Heart left ventricle (tissue), 13 donors: ENCODE data around the gene CHKA.

Source experiments
- CTCF ChIP-seq, 12 donors: fragments of 200-600 bp; sonication (generic) in 4 of 12; IDR thresholded peaks; one replicate each; pipeline versions ENCODE4 v1.5.0 to v1.8.0; 2018 to 2022; ENCODE audit warnings: antibody characterized with exemption in 12 of 12, mild to moderate bottlenecking in 5 of 12
- POLR2A ChIP-seq, 2 donors: fragments of 450-650 bp; IDR thresholded peaks; one replicate each; pipeline ENCODE4 v1.6.1; 2017; ENCODE audit warnings: antibody characterized with exemption in 2 of 2, mild to moderate bottlenecking in 2 of 2, moderate library complexity in 2 of 2
- donor health status: ischemic (EF 13 %, LVEDD 7.1; RV severe dilation, severe dysfunction).
- donor health status: DM: no; HTN: yes; CAD: no.
- donor health status: DM: no; HTN: no; CAD: no.
- donor health status: ischemic (EF 25% LVEDD 6.9; RV normal size, moderate dysfunction).
- donor health status: ischemic (EF 25% LVEDD 5.7; RV mildly dilated, moderate dysfunction).
- donor health status: ischemic (EF 35%, LVEDD 5.7; RV mildly dilated, moderate dysfunction).
- donor health status: nonischemic (EF 11% LVEDD 7.7; RV severe dilation, severe dysfunction).
- donor health status: DM: yes; HTN: yes; CAD: no.
- donor health status: PGD.
- donor health status: ischemic (EF 29% LVEDD 5.4; RV normal size, mild dysfunction).
- donor health status: nonischemic (EF 23%, LVEDD 6.1; RV moderate dilation, normal function).

GRCh38 chr11:68148879-68149278 lies 27.7 kb upstream of the CHKA start:
- TF ChIP-seq CTCF (IDR thresholded peaks at IDR 0.05) (no peak), POLR2A (IDR thresholded peaks at IDR 0.05) (no peak)
